Common myeloid progenitor, CD34-positive (primary cell): Measurements from ENCODE around the gene SEMA5A.

Experiments
- CTCF ChIA-PET: fragments of 350-600 bp; sonication (Branson Sonifier 250); formaldehyde crosslinking; loops from one replicate; lab custom pipeline; 2021; ENCODE audit warnings: antibody characterized with exemption; lab: Charles Lee
- POLR2A ChIA-PET: fragments of 350-600 bp; sonication (Branson Sonifier 250); formaldehyde crosslinking; loops from one replicate; lab custom pipeline; 2021; ENCODE audit warnings: antibody characterized with exemption; lab: Charles Lee
- DNase-seq, 3 donors: peaks; one replicate each; pipeline versions ENCODE4 v3.0.0 to v3.0.0-alpha.2; 2013
- H3K27ac ChIP-seq, 2 experiments: 1 replicate in 1 of 2; 2 replicates in 1 of 2; pipeline ENCODE4 v1.7.0; 2013; ENCODE audit warnings: inconsistent platforms in 2 of 2, low read length in 2 of 2, mild to moderate bottlenecking in 2 of 2, low read depth in 1 of 2, moderate library complexity in 1 of 2; ENCODE audit not compliant: severe bottlenecking in 2 of 2, insufficient read depth in 1 of 2, poor library complexity in 1 of 2
- H3K27me3 ChIP-seq, 5 experiments: replicated peaks in 2 of 5; 1 replicate in 3 of 5; 2 replicates in 2 of 5; pipeline versions ENCODE4 v1.6.1 to v1.7.0; 2013; ENCODE audit warnings: low read length in 4 of 5, mild to moderate bottlenecking in 2 of 5, moderate library complexity in 2 of 5, inconsistent platforms in 1 of 5; ENCODE audit not compliant: insufficient read depth in 5 of 5, control insufficient read depth in 4 of 5
- H3K36me3 ChIP-seq, 4 experiments: 1 replicate in 2 of 4; 2 replicates in 2 of 4; pipeline versions ENCODE4 v1.6.1 to v1.7.0; 2013; ENCODE audit warnings: low read length in 3 of 4, control low read depth in 1 of 4, mild to moderate bottlenecking in 1 of 4; ENCODE audit not compliant: control insufficient read depth in 4 of 4, insufficient read depth in 4 of 4
- H3K4me1 ChIP-seq, 4 experiments: 1 replicate in 3 of 4; 2 replicates in 1 of 4; pipeline versions ENCODE4 v1.6.1 to v1.7.1; 2013; ENCODE audit warnings: low read length in 3 of 4, mild to moderate bottlenecking in 3 of 4, control low read depth in 1 of 4, inconsistent platforms in 1 of 4, moderate library complexity in 1 of 4; ENCODE audit not compliant: control insufficient read depth in 4 of 4, insufficient read depth in 4 of 4; ENCODE audit errors: control extremely low read depth in 1 of 4
- H3K4me3 ChIP-seq, 7 experiments: 1 replicate in 4 of 7; 2 replicates in 3 of 7; pipeline versions ENCODE4 v1.5.1 to v1.7.0; 2013; ENCODE audit warnings: mild to moderate bottlenecking in 7 of 7, low read length in 6 of 7, moderate library complexity in 6 of 7, inconsistent platforms in 2 of 7, low read depth in 2 of 7, control low read depth in 1 of 7; ENCODE audit not compliant: insufficient read depth in 4 of 7, control insufficient read depth in 1 of 7; ENCODE audit errors: extremely low read depth in 1 of 7
- H3K9me3 ChIP-seq, 5 experiments: 1 replicate in 4 of 5; 2 replicates in 1 of 5; pipeline versions ENCODE4 v1.6.1 to v1.7.1; 2013; ENCODE audit warnings: low read length in 4 of 5, mild to moderate bottlenecking in 2 of 5, inconsistent platforms in 1 of 5, low read depth in 1 of 5, moderate library complexity in 1 of 5; ENCODE audit not compliant: control insufficient read depth in 4 of 5, insufficient read depth in 2 of 5; ENCODE audit errors: control extremely low read depth in 1 of 5
- WGBS: methylation state at CpG from one replicate; pipeline ENCODE4 v1.1.5; 2013; ENCODE audit not compliant: insufficient coverage; 5-methylcytosine and 5-hydroxymethylcytosine counted together

Gene SEMA5A

DNA sequence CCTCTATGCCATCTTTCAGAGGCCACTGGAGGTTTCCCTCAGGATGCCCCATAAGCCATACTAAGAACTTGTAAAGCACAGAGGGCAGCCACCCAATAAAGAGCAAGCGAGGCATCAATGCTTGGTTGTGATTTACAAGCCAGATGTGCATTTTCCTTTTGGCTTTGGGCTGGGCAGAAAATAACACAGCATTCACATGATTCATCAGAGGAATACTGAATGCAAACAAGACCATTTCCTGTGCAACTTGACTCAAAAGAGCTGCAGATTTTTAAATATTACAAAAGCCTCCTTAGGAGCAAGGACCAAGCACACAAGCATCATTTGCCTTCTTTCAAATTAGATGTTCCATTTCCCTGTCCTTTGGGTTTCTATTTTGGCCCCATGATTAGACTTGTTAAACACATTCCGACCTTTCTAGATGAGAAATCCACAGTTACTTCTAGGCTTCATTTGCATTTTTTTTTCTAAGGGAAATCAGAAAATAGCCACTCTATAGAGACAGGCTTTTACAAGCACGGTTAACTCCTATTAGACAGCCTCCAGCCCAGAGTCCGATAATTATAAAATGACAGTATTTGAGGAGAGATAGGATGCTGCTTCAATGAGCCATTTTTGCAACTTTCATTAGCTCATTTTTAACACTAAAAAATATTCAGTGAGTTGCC, 207.8 kb downstream of the SEMA5A start:
- Histone ChIP-seq H3K36me3 (no peaks in the 10 kb centered on the region), H3K27me3 (no peaks in the 10 kb centered on the region), H3K4me3 (no peak overlapping the region), H3K4me1 (no peaks in the 10 kb centered on the region), H3K27ac (no peak overlapping the region), H3K9me3 (no peaks in the 10 kb centered on the region)
- WGBS = 100% methylated on average over 1 of the region's 4 CpGs
- ChIA-PET POLR2A (no interaction called here), CTCF (no interaction called here)
- no peak for DNase-seq

DNA sequence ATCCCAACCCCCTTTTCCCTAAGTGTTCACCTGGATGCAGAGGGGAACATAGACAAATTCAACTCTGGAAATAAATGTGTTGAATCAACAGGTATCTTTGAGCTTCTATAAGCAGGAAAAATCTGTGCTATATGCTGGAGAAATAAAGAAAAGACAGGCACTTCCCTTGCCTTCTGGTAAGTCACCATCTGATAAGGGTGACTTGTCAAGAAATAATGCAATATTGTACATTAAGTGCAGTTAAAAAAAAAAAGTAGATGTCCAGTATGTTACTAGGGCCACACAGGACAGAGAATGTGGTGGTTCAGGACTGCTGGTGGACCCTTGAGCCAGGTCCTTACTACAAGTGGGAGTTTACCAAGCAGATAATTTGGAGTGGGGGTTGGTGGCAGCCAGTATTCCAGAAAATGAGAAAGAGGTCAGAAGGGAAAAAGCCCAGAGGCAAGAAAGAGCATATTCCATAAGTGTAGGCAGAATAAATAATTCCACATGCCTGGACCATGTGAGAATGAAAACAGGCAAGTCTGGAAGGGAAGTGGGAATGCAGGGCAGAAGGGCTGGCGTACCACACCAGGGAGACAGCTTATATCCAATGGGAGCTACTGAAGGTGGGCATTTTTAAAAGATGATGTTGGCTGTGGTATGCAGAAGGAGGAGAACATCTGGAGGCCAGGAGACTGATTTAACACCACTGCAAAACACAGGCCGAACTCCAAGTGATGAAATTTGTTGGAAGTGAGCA, 209.9 kb downstream of the SEMA5A start:
- CTCF ChIA-PET = no interaction called here

DNA sequence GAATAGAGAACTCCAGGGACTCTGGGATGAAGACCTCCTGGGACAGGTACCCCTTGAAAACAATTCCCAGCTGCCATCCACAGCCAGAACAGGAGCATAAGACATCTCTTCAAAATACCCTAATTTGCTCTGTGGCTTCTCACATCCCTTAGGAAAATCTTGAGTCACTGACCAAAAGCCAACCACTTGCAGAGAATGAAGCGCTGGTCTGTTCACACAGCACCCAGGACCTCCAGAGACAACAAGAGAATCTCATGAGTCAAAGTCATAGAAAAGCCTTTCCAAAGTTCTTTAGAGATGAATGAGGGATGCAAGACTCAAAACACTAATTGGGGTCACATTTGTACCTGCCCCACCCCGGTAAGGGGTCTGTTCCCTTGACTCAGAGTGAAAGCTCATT, 210.6 kb downstream of the SEMA5A start:
- Histone ChIP-seq H3K4me3 (no peak overlapping the region), H3K4me1 (no peaks in the 10 kb centered on the region), H3K27me3 (no peaks in the 10 kb centered on the region), H3K36me3 (no peaks in the 10 kb centered on the region), H3K27ac (no peak overlapping the region), H3K9me3 (no peaks in the 10 kb centered on the region)
- DNase-seq = no peak
- ChIA-PET POLR2A (no interaction called here), CTCF (no interaction called here)
- WGBS = 95% methylated on average over 2 of the region's 2 CpGs

More for the DNA sequence above, 209.9 kb downstream of the SEMA5A start:
- POLR2A ChIA-PET = no interaction called here
- no peaks in the 10 kb centered on the region for H3K27me3 ChIP-seq
- whole genome bisulfite sequencing = 90% methylated on average over 2 of the region's 2 CpGs
- H3K4me1 ChIP-seq = no peaks in the 10 kb centered on the region
- no peak overlapping the region for H3K27ac ChIP-seq
- no peak for DNase-seq
- no peaks in the 10 kb centered on the region for H3K36me3 ChIP-seq
- no peak overlapping the region for H3K4me3 ChIP-seq
- no peaks in the 10 kb centered on the region for H3K9me3 ChIP-seq

GRCh38 chr5:9332026-9332425, 213.8 kb downstream of the SEMA5A start:
- no peak overlapping the region for H3K27ac ChIP-seq
- H3K4me1 ChIP-seq = no peaks in the 10 kb centered on the region
- ChIA-PET CTCF (no interaction called here), POLR2A (no interaction called here)
- no peak for DNase-seq
- H3K9me3 ChIP-seq = no peaks in the 10 kb centered on the region
- H3K36me3 ChIP-seq = no peaks in the 10 kb centered on the region
- H3K4me3 ChIP-seq = no peak overlapping the region
- H3K27me3 ChIP-seq = no peaks in the 10 kb centered on the region
- WGBS = 100% methylated on average over 4 of the region's 4 CpGs

DNA sequence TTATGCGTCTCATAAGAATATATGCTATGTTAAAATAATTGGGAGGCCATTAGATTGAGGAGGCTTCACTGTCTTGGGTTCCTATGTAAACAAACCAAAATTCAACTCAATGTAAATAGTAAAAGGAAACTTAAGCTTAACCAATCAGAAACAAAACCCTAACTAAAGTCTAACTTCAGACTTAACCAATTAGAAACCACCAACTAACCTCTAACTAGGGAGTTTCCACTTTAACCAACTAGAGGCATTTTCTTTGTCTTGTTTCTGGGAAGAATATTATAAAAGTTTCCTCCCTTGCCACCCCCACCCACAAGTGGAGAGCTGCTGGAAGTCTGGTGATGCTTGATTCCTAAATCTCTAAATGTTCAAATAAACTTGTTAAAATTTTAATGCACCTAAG, 214.5 kb downstream of the SEMA5A start:
- no peaks in the 10 kb centered on the region for H3K4me1 ChIP-seq
- H3K27ac ChIP-seq = no peak overlapping the region
- no peaks in the 10 kb centered on the region for H3K27me3 ChIP-seq
- DNase-seq = no peak
- no peak overlapping the region for H3K4me3 ChIP-seq
- H3K9me3 ChIP-seq = no peaks in the 10 kb centered on the region
- POLR2A ChIA-PET = no interaction called here
- CTCF ChIA-PET = interaction anchor here (0.6 kb wide), 1 partner anchor 1732 kb away, joined by 3 read pairs; no protein-coding TSS in a partner anchor
- no CpG with 5 or more reads among the region's 1 CpG for WGBS
- H3K36me3 ChIP-seq = no peaks in the 10 kb centered on the region

- no peak for DNase-seq
- H3K27ac ChIP-seq = no peak overlapping the region
- no peaks in the 10 kb centered on the region for H3K4me1 ChIP-seq
- no peaks in the 10 kb centered on the region for H3K36me3 ChIP-seq
- no peaks in the 10 kb centered on the region for H3K27me3 ChIP-seq
- H3K4me3 ChIP-seq = no peak overlapping the region
- no peaks in the 10 kb centered on the region for H3K9me3 ChIP-seq
- 80% methylated on average over 2 of the region's 4 CpGs for WGBS
- POLR2A ChIA-PET = no interaction called here
- CTCF ChIA-PET = no interaction called here
These were observed 216.8 kb downstream of the SEMA5A start for GRCh38 chr5:9329125-9329524.

DNA sequence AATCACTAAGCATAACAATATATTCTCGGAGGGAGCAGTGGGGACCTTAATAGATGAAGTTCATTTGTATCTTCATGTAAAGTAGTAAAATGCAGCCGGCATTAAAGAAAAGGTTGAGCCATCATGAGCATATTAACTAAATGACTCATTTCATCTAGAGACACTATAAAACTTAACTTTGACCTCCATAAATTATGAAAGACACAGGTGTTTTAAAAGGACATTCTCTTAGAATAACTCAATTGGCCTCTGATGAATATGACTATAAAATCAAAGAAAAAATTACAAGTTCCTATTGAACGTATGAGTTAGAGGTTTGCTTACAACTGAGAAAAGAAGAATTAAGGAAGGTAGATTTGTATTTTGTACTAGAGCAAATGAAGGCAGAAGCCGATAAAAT, 220.3 kb downstream of the SEMA5A start:
- Histone ChIP-seq H3K27ac (no peak overlapping the region), H3K9me3 (no peaks in the 10 kb centered on the region), H3K27me3 (no peaks in the 10 kb centered on the region), H3K36me3 (no peaks in the 10 kb centered on the region), H3K4me3 (no peak overlapping the region), H3K4me1 (no peaks in the 10 kb centered on the region)
- WGBS = 91% methylated on average over 2 of the region's 4 CpGs
- DNase-seq = no peak
- CTCF ChIA-PET = no interaction called here
- POLR2A ChIA-PET = no interaction called here
